ENCODE measurements around the gene USP20.

Gene USP20

GRCh38 chr9:129919841-129920240, 84.6 kb downstream of the USP20 start:
- no peak for DNase-seq (ENCODE audit: low spot score)

GRCh38 chr9:129921905-129922304, 86.6 kb downstream of the USP20 start:
- DNase-seq (ENCODE audit: low spot score) = no peak

- no peak for DNase-seq (ENCODE audit: low spot score)
Observed at GRCh38 chr9:129923589-129923988, 88.3 kb downstream of the USP20 start.

DNA sequence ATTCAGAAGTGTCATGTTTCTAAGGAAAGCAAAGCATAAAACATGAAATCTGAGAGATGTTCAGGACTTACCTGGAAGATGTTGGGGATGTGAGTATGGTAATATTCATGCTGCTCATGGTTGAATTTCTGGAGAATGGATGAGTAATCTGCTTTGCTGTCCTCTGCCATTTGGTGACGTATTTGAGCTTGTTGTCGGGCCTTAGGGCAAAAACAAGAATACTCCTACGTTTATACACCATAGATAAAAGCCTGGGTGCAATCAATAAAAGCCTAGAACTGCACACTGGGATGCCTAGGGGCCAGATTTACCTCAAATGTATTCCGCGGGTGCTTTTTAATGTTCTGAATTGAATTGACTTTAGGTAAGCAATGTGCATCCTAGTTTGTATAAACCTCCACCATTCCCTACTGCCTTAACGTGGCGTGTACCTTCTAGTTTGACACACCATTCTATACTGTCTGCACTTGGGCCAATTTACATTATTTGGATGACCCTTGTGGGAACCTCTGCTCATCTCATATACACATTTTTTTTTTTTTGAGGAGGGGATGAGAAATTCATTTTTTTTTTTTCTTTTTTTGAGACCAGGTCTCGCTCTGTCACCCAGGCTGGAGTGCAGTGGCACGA, 94.4 kb downstream of the USP20 start:
- no peak for DNase-seq (ENCODE audit: low spot score)

GRCh38 chr9:129930743-129931142, 95.5 kb downstream of the USP20 start:
- DNase-seq (ENCODE audit: low spot score) = no peak
